ENCODE results near the gene MAPKAPK3. TPM values are rescaled to one million over a fixed set of nuclear protein-coding genes. Genes with fewer than 3 reads are reported as not detected.
"Not testable (repeated sequence)": the region's sequence is repeated elsewhere in the genome, so short reads cannot be mapped to it uniquely, and the experiment has no call there.

MAPKAPK3 gene
- polyA plus RNA-seq, 3 donors, result 53.2 to 59.6 (median 58.3) TPM

DNA sequence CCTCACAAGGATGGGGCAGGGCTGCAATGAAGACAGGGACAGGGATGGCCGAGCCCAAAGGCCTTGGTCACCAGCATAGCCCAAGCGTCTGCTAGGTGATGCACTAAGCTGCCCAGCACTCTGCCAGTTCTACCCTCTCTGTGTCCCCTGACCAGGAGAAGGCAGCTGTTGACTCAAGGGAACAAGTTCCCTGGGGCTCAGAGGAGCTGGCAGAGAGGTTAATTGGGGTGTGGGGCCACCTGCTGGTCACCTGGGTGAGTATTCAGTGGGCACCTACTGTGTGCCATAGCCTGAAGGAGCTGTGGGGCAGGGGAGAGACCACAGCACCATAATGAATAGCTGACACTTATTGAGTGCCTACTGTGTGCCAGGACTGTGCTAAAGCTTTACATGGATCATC, 35.8 kb downstream of the MAPKAPK3 start:
- DNase-seq (ENCODE audit: low read depth in 3 of 3, low spot score in 2 of 3), result no peak

DNA sequence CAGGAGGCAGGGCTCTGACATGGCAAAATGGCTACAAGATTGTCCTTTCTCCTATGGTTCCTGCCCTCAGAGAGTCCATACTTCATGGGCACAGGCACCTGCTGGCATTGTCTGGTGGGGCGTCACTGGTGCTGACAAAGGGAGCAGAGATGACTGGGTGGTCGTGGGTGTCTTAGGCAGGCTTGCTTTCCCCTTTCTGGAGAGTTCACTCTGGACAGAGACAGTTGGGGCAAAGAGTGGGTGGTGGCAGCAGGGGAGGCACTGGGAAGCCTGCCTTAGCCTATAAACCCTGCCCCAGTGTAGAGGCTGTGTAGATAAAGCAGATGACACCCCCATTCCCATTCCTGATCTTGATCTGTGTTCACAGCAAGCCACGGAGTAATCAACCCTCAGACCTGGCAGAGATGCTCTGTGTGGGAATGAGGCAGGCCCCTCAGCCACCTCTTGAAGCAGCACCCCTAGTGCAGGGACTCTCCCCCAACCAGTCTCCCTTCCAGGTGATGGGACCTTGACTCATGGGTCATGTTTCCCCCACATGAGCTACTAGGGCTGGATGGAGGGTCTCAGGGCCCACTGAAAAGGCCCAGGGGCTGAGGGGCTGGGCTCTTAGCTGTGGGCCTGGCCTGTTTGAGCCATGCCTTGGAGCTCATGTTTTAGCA, 37.1 kb downstream of the MAPKAPK3 start:
- no peak for DNase-seq (ENCODE audit: low read depth in 3 of 3, low spot score in 2 of 3)

DNA sequence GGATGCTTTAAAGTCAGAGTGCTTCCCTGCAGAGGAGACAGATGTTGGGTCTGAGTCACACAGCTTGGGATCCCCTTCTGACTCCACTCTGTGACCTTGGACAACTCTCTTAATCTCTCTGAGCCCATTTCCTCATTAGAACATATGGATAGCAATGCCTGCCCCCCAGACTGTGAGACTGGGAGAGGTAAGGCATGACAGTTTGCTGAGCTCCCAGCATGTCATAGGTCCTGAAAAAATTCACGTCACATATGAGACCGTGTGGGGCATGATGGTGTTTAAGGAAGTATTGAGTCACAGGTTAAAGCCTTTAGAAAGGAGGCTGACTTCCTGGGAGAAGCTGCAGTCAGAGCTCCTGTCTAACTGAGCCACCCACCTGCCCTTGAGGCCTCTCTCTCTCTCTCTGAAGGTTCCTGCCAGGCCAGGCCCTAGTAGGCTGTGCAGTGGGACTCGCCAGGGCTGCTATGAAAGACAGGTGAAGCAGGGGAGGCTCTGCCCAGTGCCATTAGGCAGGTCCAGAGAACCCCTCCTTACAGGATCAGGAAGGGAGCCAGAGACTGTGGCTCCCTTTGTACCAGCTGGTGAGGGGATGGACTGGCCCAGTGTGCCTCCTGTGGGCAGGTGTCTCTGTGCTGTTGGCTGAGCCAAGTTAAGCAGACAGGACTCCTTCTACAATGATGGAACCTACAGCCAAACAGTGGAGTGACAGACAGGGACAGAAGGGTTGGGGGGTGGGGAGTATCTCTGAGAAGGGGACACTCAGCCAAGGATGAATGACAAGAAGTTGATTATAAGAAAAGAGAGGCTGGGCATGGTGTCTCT, 38.3 kb downstream of the MAPKAPK3 start:
- DNase-seq (ENCODE audit: low read depth in 3 of 3, low spot score in 2 of 3), result no peak

DNA sequence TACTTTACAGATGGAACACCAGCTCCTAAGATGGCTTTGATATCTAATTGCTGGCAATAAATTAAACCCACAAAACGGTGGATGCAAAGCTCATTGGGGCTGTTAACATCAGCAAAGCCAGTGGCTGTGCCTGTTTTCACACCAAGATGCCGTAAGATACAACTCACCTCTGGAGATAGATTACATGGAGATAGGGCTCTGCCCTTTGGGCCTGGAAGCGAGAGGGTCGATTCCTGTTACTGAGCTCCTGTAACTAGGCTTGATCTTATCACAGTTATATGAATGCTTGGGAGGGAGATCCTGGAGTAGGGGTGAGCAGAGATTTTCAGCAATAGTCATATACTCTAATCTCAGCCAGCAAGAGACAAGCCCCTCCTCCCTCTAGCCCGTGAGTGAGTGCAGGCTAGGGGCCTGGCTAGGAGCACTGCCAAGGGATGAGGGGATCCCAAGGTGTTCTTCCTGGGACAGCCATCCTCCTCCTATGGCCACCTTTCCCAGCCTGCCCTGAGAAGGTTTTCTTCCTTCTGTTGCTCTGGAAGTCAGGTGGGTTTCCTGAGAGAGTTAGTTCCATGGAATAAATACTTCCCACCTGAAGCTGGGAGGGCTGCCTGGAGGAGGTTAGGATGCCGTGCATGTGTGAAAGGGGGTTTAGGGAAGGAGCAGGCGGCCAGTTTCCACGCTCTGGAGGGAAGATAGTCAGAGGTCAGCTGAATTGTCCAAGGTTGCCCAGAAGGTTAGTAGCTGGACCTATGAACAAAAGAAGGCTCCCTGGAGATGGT, 39.7 kb downstream of the MAPKAPK3 start:
- DNase-seq (ENCODE audit: low read depth in 3 of 3, low spot score in 2 of 3), result no peak

DNA sequence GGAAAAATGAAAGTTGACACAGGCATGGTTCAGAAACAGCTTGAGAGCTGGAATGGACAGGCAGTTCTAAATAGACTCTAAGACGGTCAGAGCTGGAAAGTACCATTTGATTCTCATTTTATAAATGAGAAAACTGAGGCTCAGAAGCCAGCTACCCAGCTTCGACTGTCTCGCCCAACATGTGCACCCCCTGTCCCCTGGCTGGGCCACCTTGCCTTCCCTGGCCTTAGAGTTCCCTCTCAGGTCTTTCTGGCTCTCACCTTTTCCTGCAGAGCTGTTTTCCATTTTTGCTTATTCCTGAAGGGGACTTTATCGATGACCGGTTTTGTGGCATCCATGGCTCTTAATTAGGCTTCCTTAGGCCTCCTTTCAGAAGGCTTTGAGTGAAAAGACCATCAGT, 40.5 kb downstream of the MAPKAPK3 start:
- no peak for DNase-seq (ENCODE audit: low read depth in 3 of 3, low spot score in 2 of 3)

DNA sequence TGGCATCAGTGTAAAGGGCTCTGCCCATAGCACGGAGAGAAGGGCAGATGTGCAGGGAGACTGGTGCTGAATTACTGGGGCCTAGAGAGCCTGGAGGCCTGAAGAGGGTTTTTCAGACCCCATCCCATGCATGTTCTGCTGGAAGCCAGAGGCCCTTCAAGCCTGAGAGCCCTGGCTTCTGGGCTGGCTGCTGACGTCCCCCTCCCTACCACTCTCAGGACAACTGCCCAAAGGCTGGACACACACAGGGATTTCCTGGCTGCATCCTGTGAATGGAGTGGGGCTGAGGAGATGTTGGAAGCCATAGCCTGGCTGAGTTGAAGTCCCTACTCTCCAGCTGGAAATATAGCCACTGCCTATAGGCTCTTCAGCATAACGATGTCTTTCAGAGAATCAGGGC, 40.9 kb downstream of the MAPKAPK3 start:
- no peak for DNase-seq (ENCODE audit: low read depth in 3 of 3, low spot score in 2 of 3)

DNA sequence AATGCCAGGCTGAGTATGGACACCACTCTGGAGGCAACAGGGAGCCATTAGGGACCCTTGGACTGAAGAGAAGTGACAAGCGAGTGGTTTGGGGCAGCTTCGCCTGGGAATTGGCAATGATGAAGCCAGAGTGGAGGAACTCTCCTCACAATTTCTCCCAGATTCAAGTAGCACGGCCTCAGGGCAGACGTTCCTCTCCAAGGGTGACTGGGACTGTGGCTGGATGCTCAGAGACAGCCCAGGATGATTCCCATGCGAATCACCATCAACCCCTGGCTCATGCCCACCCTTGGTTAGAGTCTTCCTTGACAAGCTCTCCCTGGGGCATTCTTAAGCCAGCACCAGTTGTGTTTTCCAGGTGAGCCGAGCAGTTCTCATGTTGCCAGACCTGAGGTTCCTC, 41.5 kb downstream of the MAPKAPK3 start:
- DNase-seq (ENCODE audit: low read depth in 3 of 3, low spot score in 2 of 3), result no peak

DNA sequence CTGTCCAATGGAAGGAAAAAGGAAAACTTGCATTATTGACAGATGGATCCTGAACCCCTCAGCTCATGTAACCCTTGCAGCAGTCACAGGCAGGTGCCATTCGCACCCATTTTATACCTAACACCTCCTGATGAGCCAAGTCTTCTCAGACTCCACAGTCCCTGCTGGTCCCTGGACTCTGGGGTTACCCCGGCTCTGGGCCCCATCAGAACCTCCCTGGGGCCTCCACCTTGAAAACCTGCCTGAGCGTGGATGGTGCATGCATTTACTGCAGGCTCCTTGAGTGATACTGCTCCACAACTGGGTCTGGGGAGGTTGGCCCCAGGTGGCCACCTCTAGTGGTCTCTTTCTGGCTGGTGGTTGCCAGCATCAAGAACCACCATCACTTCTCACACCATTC, 41.9 kb downstream of the MAPKAPK3 start:
- DNase-seq (ENCODE audit: low read depth in 3 of 3, low spot score in 2 of 3), result no peak

DNA sequence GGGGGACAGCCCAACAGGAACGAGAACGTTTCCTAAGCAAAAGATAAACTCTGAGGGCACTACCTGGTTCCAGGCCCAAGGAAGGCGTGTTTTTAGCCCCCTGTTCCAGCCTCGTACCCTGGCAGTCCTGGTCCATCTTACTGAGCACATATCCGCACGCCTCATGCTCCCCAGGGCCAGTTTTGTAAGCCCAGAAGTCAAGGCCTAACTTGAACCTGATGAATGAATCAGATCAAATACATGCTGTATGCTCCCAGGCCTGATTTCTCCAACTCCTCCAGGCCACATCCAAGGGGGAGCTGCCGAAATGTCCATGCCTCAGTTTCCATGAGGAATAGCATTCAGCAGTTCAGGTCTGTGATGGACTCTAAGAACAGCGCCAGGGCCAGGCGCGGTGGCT, 43.4 kb downstream of the MAPKAPK3 start:
- no peak for DNase-seq (ENCODE audit: low read depth in 3 of 3, low spot score in 2 of 3)

DNA sequence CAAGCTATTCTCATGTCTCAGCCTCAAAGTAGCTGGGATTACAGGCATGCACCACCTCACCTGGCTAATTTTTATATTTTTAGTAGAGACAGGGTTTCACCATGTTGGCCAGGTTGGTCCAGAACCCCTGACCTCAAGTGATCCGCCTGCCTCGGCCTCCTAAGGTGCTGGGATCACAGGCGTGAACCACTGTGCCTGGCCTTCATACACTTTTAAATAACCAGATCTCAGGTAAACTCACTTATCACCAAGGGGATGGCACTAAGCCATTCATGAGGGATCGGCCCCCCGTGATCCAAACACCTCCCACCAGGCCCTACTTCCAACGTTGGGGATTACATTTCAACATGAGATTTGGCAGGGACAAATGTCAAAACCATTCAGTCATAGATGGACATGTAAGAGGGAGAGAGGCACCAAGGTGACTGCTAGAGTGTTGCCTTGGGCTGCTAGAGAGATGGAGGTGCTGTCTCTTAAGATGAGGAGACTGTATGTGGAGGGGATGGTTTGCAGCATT, 44.4 kb downstream of the MAPKAPK3 start:
- no peak for DNase-seq (ENCODE audit: low read depth in 3 of 3, low spot score in 2 of 3)

DNA sequence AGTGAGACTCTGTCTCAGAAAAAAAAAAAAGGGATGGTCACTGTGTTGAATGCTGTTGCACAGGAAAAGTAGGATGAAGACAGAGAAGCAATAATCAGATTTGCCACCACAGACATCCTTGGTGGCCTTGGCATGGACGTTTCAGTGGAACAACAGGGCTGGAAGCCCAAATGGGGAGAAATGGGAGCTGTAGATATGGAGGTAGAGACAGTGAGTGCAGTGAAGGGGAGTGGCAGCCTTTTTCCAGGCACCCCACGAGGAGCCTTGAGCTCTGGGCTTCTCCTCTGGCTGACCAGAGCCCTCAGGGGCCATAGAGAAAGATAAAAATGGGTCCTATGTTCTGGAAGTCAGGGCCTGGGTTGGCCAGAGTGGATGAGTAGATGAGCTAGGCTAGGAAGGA, 45.5 kb downstream of the MAPKAPK3 start:
- no peak for DNase-seq (ENCODE audit: low read depth in 3 of 3, low spot score in 2 of 3)

DNA sequence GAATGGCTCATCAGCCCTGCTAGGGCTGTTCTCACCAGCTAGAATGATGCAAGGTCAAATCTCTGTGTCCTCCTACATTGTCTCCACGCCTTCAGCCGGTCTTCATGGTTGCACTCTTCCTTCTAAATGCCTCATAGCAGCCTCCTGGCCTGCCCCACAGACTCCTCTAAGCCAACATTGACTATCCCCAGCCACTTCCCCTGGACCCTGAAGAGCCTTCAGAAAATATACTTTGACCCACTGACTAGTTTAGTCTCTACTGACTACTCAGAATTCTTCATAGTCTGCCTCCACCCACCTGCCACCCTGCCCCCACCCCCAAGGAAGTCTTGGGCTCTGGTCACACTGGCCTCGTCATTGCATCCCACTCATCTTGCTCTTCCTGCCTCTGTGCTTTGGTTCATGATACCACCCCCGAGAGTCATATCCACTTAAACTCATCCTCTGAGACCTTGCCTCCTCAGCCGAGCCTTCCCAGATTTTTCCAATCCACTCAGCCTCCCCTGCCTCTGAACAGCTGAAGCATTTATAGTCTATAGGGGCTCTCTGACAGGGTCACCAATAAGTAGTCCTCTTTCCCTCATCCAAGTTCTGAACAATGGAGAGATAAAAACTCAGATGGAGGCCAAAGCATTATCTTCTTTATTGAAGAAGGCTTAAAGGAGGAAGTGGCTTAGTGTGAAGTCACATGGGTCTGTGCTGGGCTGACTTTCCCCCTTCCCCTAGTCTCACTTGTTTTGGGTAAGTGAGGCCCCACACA, 48.3 kb downstream of the MAPKAPK3 start:
- DNase-seq (ENCODE audit: low read depth in 3 of 3, low spot score in 2 of 3), result no peak

DNA sequence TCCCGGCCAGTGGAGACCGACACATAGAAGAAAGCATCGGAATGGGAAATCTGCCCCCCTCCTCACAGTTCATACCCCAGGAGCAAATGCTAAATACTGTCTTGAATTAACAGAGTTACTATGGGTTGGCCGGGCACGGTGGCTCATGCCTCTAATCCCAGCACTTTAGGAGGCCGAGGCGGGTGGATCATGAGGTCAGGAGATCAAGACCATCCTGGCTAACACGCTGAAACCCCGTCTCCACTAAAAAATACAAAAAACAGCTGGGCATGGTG, 48.8 kb downstream of the MAPKAPK3 start:
- DNase-seq (ENCODE audit: low read depth in 3 of 3, low spot score in 2 of 3), result not testable (repeated sequence)

DNA sequence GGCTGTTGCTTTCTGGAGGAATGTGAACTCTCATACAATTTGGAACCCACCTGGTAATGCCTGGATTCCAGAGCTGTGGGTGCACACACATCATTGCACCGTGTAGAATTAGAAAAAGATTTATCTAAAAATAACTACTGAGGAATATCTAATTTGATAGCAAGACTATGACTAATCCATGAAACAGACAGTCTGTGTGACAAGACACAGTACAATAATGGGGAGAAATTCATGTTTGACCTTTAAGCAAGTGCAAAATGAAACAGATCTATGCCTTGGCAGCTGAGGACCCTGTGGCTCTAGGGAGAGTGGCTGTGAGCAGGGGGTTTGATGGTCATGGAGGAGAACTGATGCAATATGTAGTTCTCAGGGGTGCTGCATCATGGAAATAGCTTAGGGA, 49.9 kb downstream of the MAPKAPK3 start:
- no peak for DNase-seq (ENCODE audit: low read depth in 3 of 3, low spot score in 2 of 3)

DNA sequence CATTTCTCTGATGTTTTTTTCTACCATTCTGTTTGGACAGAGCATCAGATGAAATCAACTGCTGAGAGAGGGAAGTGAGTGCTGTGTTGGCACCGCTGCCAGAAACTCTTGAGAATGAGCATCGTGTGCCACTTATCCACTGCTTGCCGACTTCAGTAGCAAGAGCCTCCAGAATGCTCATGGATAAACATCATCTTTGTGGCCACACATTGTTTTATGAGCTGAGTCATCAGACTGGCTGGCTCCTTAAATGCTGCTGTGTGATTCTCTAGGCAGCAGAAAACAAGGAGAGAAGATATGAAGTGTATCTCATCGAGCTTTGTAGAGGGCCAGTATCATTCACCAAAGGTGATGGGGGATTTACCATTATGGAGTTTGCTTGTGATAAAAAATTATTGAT, 54.4 kb downstream of the MAPKAPK3 start:
- no peak for DNase-seq (ENCODE audit: low read depth in 3 of 3, low spot score in 2 of 3)

DNA sequence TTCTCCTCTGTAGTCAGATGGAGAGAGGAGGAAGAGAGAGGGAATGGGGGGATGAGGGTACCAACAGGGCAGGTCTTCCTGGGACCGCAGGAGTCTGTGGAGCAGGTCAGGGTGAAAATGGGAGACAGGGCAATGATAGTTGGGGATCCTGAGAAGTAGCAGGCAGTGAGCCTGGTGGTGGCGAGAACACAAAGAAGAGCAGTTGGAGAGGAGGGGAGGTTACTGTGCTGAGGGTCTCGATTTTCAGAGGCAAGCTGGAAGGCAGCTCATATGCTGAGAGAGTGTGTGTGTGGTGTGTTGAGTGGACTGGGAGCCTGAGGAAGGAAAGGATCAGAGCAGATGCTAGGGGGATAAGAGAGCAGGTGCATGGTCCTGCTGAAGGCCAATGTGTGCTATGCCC, 55.7 kb downstream of the MAPKAPK3 start:
- DNase-seq (ENCODE audit: low read depth in 3 of 3, low spot score in 2 of 3), result no peak

DNA sequence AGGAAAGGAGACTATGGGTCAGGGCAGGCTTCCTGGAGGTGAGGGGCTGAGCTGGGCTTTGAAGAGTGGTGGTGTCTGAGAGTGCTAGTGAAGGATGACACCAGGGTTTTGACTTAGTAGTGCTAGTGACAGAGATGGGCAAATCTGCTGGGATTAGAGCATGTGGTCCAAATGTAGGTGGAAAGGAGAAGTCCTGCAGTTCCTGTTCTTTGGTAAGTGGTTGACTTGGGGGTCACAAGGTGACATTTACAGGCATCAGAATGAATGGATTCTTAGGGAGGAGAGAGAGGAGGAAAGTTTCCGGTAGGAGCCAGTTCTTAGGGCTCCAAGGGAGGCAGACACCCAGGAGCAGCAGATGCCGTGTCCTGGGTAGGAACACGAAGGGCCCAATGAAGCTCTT, 57.0 kb downstream of the MAPKAPK3 start:
- DNase-seq (ENCODE audit: low read depth in 3 of 3, low spot score in 2 of 3), result no peak

DNA sequence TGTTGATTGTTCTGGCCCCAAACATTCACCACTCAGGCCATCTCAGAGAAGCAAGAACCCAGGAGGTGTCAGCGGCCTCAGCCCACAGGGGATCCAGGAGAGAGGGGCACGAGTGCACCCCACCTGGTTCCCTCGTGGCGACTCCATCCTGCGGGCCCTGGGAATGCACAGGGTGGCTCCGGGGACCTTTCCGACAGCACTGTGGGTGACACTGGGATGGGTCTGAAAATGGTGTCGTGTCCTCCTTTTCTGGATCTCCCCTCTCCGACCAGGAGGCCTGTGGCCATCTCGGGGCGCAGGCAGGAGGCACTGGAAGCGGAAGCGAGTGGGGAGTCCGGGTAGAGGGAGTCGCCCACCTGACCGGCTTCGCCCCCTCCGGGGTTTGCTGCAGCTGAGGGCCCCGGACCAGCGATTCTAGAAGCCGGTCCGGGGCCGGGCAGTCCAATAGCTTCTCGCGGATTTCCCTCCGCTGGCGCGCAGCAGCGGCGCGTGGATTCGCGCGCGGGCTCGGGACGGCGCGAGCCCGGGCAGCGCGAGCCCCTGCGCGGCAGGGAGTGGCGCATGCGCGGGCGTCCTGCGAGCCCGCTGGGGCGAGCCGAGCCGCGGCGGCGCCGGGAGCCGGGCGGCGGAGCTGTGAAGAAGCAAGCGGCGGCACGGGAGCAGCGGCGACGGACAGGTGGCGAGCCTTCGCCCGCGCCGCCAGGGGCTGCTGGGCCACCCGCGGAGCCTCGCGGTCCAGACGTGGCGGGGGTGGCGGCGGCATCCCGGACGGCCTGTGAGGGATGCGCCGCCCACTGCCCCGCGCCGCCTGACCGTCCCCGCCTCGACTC, 57.6 kb downstream of the MAPKAPK3 start, which contains the start of gene DOCK3:
TSS of gene DOCK3 (plus strand) at position 579 of the 830 bp plus-strand sequence. CDS start 337 bp downstream, outside the sequence.
- DNase-seq (ENCODE audit: low read depth in 3 of 3, low spot score in 2 of 3), result peak in 2 of 3 donors; percentile 21 to 57

DNA sequence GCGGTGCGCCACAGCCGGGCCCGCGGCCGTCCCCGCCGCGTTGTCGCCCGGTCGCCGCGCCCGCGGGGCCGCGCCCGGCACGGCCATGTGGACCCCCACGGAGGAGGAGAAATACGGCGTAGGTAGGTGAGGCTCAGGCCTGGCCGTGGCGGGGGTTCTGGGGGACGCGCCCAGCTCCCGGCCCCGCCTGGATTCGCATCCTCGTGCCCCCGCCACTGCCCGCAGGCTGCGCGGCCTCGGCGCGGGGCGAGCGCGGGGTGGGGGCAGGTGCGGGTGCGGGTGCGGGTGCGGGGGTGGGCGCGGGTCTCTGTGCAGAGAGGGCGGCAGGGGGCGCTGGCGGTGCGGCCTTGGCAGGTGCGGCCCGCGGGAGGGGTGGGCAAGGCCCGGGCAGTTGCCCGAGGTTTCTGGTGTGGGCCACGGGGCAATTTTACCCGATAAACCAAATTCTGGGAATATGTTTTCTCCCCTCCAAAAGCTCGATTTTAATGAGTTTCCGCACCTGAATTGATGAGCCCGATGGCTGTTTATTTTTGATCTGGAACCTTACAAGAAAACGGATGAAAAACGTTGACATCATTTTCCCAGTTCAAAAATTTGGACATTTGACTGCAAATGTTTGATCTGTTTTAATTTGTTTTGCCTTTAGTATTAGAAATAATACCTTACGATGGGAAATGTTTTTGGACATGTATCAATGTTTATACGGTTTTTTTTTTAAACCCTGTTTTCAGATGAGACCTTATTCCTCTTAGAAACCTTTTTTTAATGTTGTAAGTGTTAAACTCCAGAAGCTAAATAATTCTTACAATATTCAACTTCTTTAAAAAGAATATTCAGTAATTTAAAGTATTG, 58.5 kb downstream of the MAPKAPK3 start:
- no peak for DNase-seq (ENCODE audit: low read depth in 3 of 3, low spot score in 2 of 3)

Data from right renal cortex interstitium (tissue), 3 donors.